Measurements from ENCODE around the gene UCP2.

GRCh38 chr11:73945396-73945795 is 37.2 kb downstream of the UCP2 start:
- TF ChIP-seq CTCF (IDR thresholded peaks at IDR 0.05; ENCODE audit: low read depth, low read length) (no peak), POLR2A (IDR thresholded peaks at IDR 0.05; ENCODE audit: extremely low read depth, insufficient read length) (no peak), MAX (IDR thresholded peaks at IDR 0.05; ENCODE audit: low read depth, low read length) (no peak), MYC (IDR thresholded peaks at IDR 0.05; ENCODE audit: low read depth, low read length) (no peak)

Measured in NB4 (cell line).